Hepatocyte (in vitro differentiated cells): ENCODE measurements around the gene ELL.

Source experiments
- EZH2 ChIP-seq: fragments of 200-600 bp; sonication (generic); IDR thresholded peaks from 2 replicates; pipeline ENCODE4 v1.6.1; 2016; ENCODE audit warnings: antibody characterized with exemption, mild to moderate bottlenecking, borderline replicate concordance
- EZH2phosphoT487 ChIP-seq: fragments of 200-600 bp; sonication (generic); IDR thresholded peaks from one replicate; pipeline ENCODE4 v1.6.1; 2018; ENCODE audit warnings: antibody characterized with exemption, mild to moderate bottlenecking, low read depth, moderate library complexity; ENCODE audit not compliant: unreplicated experiment, severe bottlenecking
- TF ChIP-seq, protein P1 (sequence below): fragments of 200-600 bp; sonication (generic); IDR thresholded peaks from 2 replicates; pipeline ENCODE4 v1.5.1; 2016; ENCODE audit warnings: antibody characterized with exemption, mild to moderate bottlenecking; ENCODE audit not compliant: poor library complexity

- TF ChIP-seq, protein P1, sequence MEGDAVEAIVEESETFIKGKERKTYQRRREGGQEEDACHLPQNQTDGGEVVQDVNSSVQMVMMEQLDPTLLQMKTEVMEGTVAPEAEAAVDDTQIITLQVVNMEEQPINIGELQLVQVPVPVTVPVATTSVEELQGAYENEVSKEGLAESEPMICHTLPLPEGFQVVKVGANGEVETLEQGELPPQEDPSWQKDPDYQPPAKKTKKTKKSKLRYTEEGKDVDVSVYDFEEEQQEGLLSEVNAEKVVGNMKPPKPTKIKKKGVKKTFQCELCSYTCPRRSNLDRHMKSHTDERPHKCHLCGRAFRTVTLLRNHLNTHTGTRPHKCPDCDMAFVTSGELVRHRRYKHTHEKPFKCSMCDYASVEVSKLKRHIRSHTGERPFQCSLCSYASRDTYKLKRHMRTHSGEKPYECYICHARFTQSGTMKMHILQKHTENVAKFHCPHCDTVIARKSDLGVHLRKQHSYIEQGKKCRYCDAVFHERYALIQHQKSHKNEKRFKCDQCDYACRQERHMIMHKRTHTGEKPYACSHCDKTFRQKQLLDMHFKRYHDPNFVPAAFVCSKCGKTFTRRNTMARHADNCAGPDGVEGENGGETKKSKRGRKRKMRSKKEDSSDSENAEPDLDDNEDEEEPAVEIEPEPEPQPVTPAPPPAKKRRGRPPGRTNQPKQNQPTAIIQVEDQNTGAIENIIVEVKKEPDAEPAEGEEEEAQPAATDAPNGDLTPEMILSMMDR: no peak
- TF ChIP-seq EZH2 (no peak), EZH2phosphoT487 (no peak)
Measured at GRCh38 chr19:18424122-18424889, 97.6 kb downstream of the ELL start.
